Measurements from ENCODE around the gene OR2F1.

Gene OR2F1

GRCh38 chr7:143954544-143954943, at the start of gene OR2F1:
TSS of gene OR2F1 (plus strand) at chr7:143954844. CDS start at chr7:143959971, 5,127 bp downstream.
- H3K9ac ChIP-seq (ENCODE audit: low read depth in 1 of 2, low read length in 2 of 2), result no peak within 1 kb of the TSS
- no peak within 1 kb of the TSS for H3K27ac ChIP-seq (ENCODE audit: low read depth in 2 of 2, low read length in 2 of 2)
- no peaks in the 10 kb centered on the region for H3K36me3 ChIP-seq (ENCODE audit: control insufficient read depth in 2 of 2, insufficient read depth in 2 of 2, low read length in 2 of 2)
- H3K27me3 ChIP-seq (ENCODE audit: control insufficient read depth in 2 of 2, insufficient read depth in 2 of 2, low read length in 2 of 2), result no peaks in the 10 kb centered on the region
- H3K4me3 ChIP-seq (ENCODE audit: low read length in 2 of 2), result no peak within 1 kb of the TSS
- no peaks in the 10 kb centered on the region for H3K9me3 ChIP-seq (ENCODE audit: control insufficient read depth in 2 of 2, low read length in 2 of 2)
- H3K4me1 ChIP-seq (ENCODE audit: control insufficient read depth in 2 of 2, insufficient read depth in 2 of 2, low read length in 2 of 2), result no peaks in the 10 kb centered on the region

GRCh38 chr7:143905509-143905908, 49.1 kb upstream of the OR2F1 start:
- Histone ChIP-seq H3K9me3 (ENCODE audit: control insufficient read depth in 2 of 2, low read length in 2 of 2) (no peaks in the 10 kb centered on the region), H3K27ac (ENCODE audit: low read depth in 2 of 2, low read length in 2 of 2) (no peak overlapping the region), H3K36me3 (ENCODE audit: control insufficient read depth in 2 of 2, insufficient read depth in 2 of 2, low read length in 2 of 2) (no peaks in the 10 kb centered on the region), H3K27me3 (ENCODE audit: control insufficient read depth in 2 of 2, insufficient read depth in 2 of 2, low read length in 2 of 2) (no peaks in the 10 kb centered on the region), H3K4me3 (ENCODE audit: low read length in 2 of 2) (no peak overlapping the region), H3K9ac (ENCODE audit: low read depth in 1 of 2, low read length in 2 of 2) (no peak overlapping the region), H3K4me1 (ENCODE audit: control insufficient read depth in 2 of 2, insufficient read depth in 2 of 2, low read length in 2 of 2) (peaks cover 0 to under 1% of the 10 kb centered on the region in 2 donors)

- H3K9me3 ChIP-seq (ENCODE audit: control insufficient read depth in 2 of 2, low read length in 2 of 2), result no peaks in the 10 kb centered on the region
- H3K4me1 ChIP-seq (ENCODE audit: control insufficient read depth in 2 of 2, insufficient read depth in 2 of 2, low read length in 2 of 2), result no peaks in the 10 kb centered on the region
- H3K9ac ChIP-seq (ENCODE audit: low read depth in 1 of 2, low read length in 2 of 2), result no peak overlapping the region
- H3K36me3 ChIP-seq (ENCODE audit: control insufficient read depth in 2 of 2, insufficient read depth in 2 of 2, low read length in 2 of 2), result no peaks in the 10 kb centered on the region
- no peaks in the 10 kb centered on the region for H3K27me3 ChIP-seq (ENCODE audit: control insufficient read depth in 2 of 2, insufficient read depth in 2 of 2, low read length in 2 of 2)
- no peak overlapping the region for H3K4me3 ChIP-seq (ENCODE audit: low read length in 2 of 2)
- H3K27ac ChIP-seq (ENCODE audit: low read depth in 2 of 2, low read length in 2 of 2), result no peak overlapping the region
Measured at GRCh38 chr7:143906151-143906550, 48.5 kb upstream of the OR2F1 start.

GRCh38 chr7:143906895-143907294, 47.7 kb upstream of the OR2F1 start:
- H3K4me1 ChIP-seq (ENCODE audit: control insufficient read depth in 2 of 2, insufficient read depth in 2 of 2, low read length in 2 of 2), result no peaks in the 10 kb centered on the region
- no peaks in the 10 kb centered on the region for H3K36me3 ChIP-seq (ENCODE audit: control insufficient read depth in 2 of 2, insufficient read depth in 2 of 2, low read length in 2 of 2)
- no peaks in the 10 kb centered on the region for H3K9me3 ChIP-seq (ENCODE audit: control insufficient read depth in 2 of 2, low read length in 2 of 2)
- H3K27ac ChIP-seq (ENCODE audit: low read depth in 2 of 2, low read length in 2 of 2), result no peak overlapping the region
- H3K4me3 ChIP-seq (ENCODE audit: low read length in 2 of 2), result no peak overlapping the region
- no peak overlapping the region for H3K9ac ChIP-seq (ENCODE audit: low read depth in 1 of 2, low read length in 2 of 2)
- H3K27me3 ChIP-seq (ENCODE audit: control insufficient read depth in 2 of 2, insufficient read depth in 2 of 2, low read length in 2 of 2), result no peaks in the 10 kb centered on the region

GRCh38 chr7:143908120-143908519, 46.5 kb upstream of the OR2F1 start:
- H3K9ac ChIP-seq (ENCODE audit: low read depth in 1 of 2, low read length in 2 of 2), result no peak overlapping the region

GRCh38 chr7:143909863-143910262, 44.8 kb upstream of the OR2F1 start:
- no peaks in the 10 kb centered on the region for H3K9me3 ChIP-seq (ENCODE audit: control insufficient read depth in 2 of 2, low read length in 2 of 2)
- no peak overlapping the region for H3K27ac ChIP-seq (ENCODE audit: low read depth in 2 of 2, low read length in 2 of 2)
- H3K9ac ChIP-seq (ENCODE audit: low read depth in 1 of 2, low read length in 2 of 2), result no peak overlapping the region
- H3K36me3 ChIP-seq (ENCODE audit: control insufficient read depth in 2 of 2, insufficient read depth in 2 of 2, low read length in 2 of 2), result no peaks in the 10 kb centered on the region
- H3K4me1 ChIP-seq (ENCODE audit: control insufficient read depth in 2 of 2, insufficient read depth in 2 of 2, low read length in 2 of 2), result no peaks in the 10 kb centered on the region
- no peak overlapping the region for H3K4me3 ChIP-seq (ENCODE audit: low read length in 2 of 2)
- H3K27me3 ChIP-seq (ENCODE audit: control insufficient read depth in 2 of 2, insufficient read depth in 2 of 2, low read length in 2 of 2), result no peaks in the 10 kb centered on the region

More at GRCh38 chr7:143908120-143908519, 46.5 kb upstream of the OR2F1 start:
- no peaks in the 10 kb centered on the region for H3K4me1 ChIP-seq (ENCODE audit: control insufficient read depth in 2 of 2, insufficient read depth in 2 of 2, low read length in 2 of 2)
- no peak overlapping the region for H3K4me3 ChIP-seq (ENCODE audit: low read length in 2 of 2)
- H3K27me3 ChIP-seq (ENCODE audit: control insufficient read depth in 2 of 2, insufficient read depth in 2 of 2, low read length in 2 of 2), result no peaks in the 10 kb centered on the region
- no peaks in the 10 kb centered on the region for H3K36me3 ChIP-seq (ENCODE audit: control insufficient read depth in 2 of 2, insufficient read depth in 2 of 2, low read length in 2 of 2)
- no peak overlapping the region for H3K27ac ChIP-seq (ENCODE audit: low read depth in 2 of 2, low read length in 2 of 2)
- no peaks in the 10 kb centered on the region for H3K9me3 ChIP-seq (ENCODE audit: control insufficient read depth in 2 of 2, low read length in 2 of 2)

- Histone ChIP-seq H3K27me3 (ENCODE audit: control insufficient read depth in 2 of 2, insufficient read depth in 2 of 2, low read length in 2 of 2) (no peaks in the 10 kb centered on the region), H3K4me3 (ENCODE audit: low read length in 2 of 2) (no peak overlapping the region), H3K4me1 (ENCODE audit: control insufficient read depth in 2 of 2, insufficient read depth in 2 of 2, low read length in 2 of 2) (no peaks in the 10 kb centered on the region), H3K9ac (ENCODE audit: low read depth in 1 of 2, low read length in 2 of 2) (no peak overlapping the region), H3K9me3 (ENCODE audit: control insufficient read depth in 2 of 2, low read length in 2 of 2) (no peaks in the 10 kb centered on the region), H3K36me3 (ENCODE audit: control insufficient read depth in 2 of 2, insufficient read depth in 2 of 2, low read length in 2 of 2) (no peaks in the 10 kb centered on the region), H3K27ac (ENCODE audit: low read depth in 2 of 2, low read length in 2 of 2) (no peak overlapping the region)
Measured at GRCh38 chr7:143910473-143911248, 44.0 kb upstream of the OR2F1 start.

GRCh38 chr7:143913945-143914615, 40.6 kb upstream of the OR2F1 start:
- Histone ChIP-seq H3K9ac (ENCODE audit: low read depth in 1 of 2, low read length in 2 of 2) (no peak overlapping the region), H3K36me3 (ENCODE audit: control insufficient read depth in 2 of 2, insufficient read depth in 2 of 2, low read length in 2 of 2) (no peaks in the 10 kb centered on the region), H3K27ac (ENCODE audit: low read depth in 2 of 2, low read length in 2 of 2) (no peak overlapping the region), H3K9me3 (ENCODE audit: control insufficient read depth in 2 of 2, low read length in 2 of 2) (no peaks in the 10 kb centered on the region), H3K27me3 (ENCODE audit: control insufficient read depth in 2 of 2, insufficient read depth in 2 of 2, low read length in 2 of 2) (no peaks in the 10 kb centered on the region), H3K4me3 (ENCODE audit: low read length in 2 of 2) (no peak overlapping the region), H3K4me1 (ENCODE audit: control insufficient read depth in 2 of 2, insufficient read depth in 2 of 2, low read length in 2 of 2) (no peaks in the 10 kb centered on the region)

- no peaks in the 10 kb centered on the region for H3K27me3 ChIP-seq (ENCODE audit: control insufficient read depth in 2 of 2, insufficient read depth in 2 of 2, low read length in 2 of 2)
- H3K9me3 ChIP-seq (ENCODE audit: control insufficient read depth in 2 of 2, low read length in 2 of 2), result no peaks in the 10 kb centered on the region
- H3K9ac ChIP-seq (ENCODE audit: low read depth in 1 of 2, low read length in 2 of 2), result no peak overlapping the region
- no peaks in the 10 kb centered on the region for H3K4me1 ChIP-seq (ENCODE audit: control insufficient read depth in 2 of 2, insufficient read depth in 2 of 2, low read length in 2 of 2)
- H3K4me3 ChIP-seq (ENCODE audit: low read length in 2 of 2), result no peak overlapping the region
- no peak overlapping the region for H3K27ac ChIP-seq (ENCODE audit: low read depth in 2 of 2, low read length in 2 of 2)
- H3K36me3 ChIP-seq (ENCODE audit: control insufficient read depth in 2 of 2, insufficient read depth in 2 of 2, low read length in 2 of 2), result no peaks in the 10 kb centered on the region
Measured at GRCh38 chr7:143914938-143915652, 39.5 kb upstream of the OR2F1 start.

GRCh38 chr7:143924851-143925250, 29.8 kb upstream of the OR2F1 start:
- Histone ChIP-seq H3K27me3 (ENCODE audit: control insufficient read depth in 2 of 2, insufficient read depth in 2 of 2, low read length in 2 of 2) (peaks cover 0 to 5% of the 10 kb centered on the region in 2 donors), H3K4me1 (ENCODE audit: control insufficient read depth in 2 of 2, insufficient read depth in 2 of 2, low read length in 2 of 2) (no peaks in the 10 kb centered on the region), H3K36me3 (ENCODE audit: control insufficient read depth in 2 of 2, insufficient read depth in 2 of 2, low read length in 2 of 2) (no peaks in the 10 kb centered on the region), H3K9ac (ENCODE audit: low read depth in 1 of 2, low read length in 2 of 2) (no peak overlapping the region), H3K9me3 (ENCODE audit: control insufficient read depth in 2 of 2, low read length in 2 of 2) (no peaks in the 10 kb centered on the region), H3K4me3 (ENCODE audit: low read length in 2 of 2) (no peak overlapping the region), H3K27ac (ENCODE audit: low read depth in 2 of 2, low read length in 2 of 2) (no peak overlapping the region)

Measured in mucosa of rectum (tissue), 2 donors.